DOHH2 (cell line): ENCODE data around the gene MLKL.

Experiments
- H3F3A ChIP-seq: fragments of 200-600 bp; sonication (generic), shearing (Covaris generic); 2 replicates; pipeline ENCODE4 v1.6.0; 2016; ENCODE audit warnings: antibody characterized with exemption, mild to moderate bottlenecking; ENCODE audit not compliant: control insufficient read depth, insufficient read depth
- H3K27ac ChIP-seq: fragments of 200-600 bp; sonication (generic); 2 replicates; pipeline ENCODE4 v1.5.1; 2014; ENCODE audit warnings: low read depth, mild to moderate bottlenecking, low read length, moderate library complexity
- H3K27me3 ChIP-seq: fragments of 200-600 bp; sonication (generic); 2 replicates; pipeline ENCODE4 v1.6.1; 2014; ENCODE audit warnings: mild to moderate bottlenecking, low read length, mixed read lengths; ENCODE audit not compliant: control insufficient read depth
- H3K36me3 ChIP-seq: fragments of 200-600 bp; sonication (generic); 2 replicates; pipeline ENCODE4 v1.6.1; 2014; ENCODE audit warnings: mild to moderate bottlenecking, low read length, moderate library complexity, mixed read lengths; ENCODE audit not compliant: control insufficient read depth
- H3K4me1 ChIP-seq: fragments of 200-600 bp; sonication (generic); 2 replicates; pipeline ENCODE4 v1.6.1; 2014; ENCODE audit warnings: mild to moderate bottlenecking, low read length, mixed read lengths; ENCODE audit not compliant: control insufficient read depth
- H3K4me2 ChIP-seq: fragments of 200-600 bp; sonication (generic); 2 replicates; pipeline ENCODE4 v1.6.0; 2014; ENCODE audit warnings: mild to moderate bottlenecking, low read length, moderate library complexity
- H3K4me3 ChIP-seq: fragments of 200-600 bp; sonication (generic); 2 replicates; pipeline ENCODE4 v1.5.1; 2014; ENCODE audit warnings: mild to moderate bottlenecking, low read length, mixed read lengths
- H3K79me2 ChIP-seq: fragments of 200-600 bp; sonication (generic); 2 replicates; pipeline ENCODE4 v1.6.1; 2014; ENCODE audit warnings: mild to moderate bottlenecking, low read length, mixed read lengths; ENCODE audit not compliant: control insufficient read depth
- H3K9me2 ChIP-seq: fragments of 200-600 bp; sonication (generic); replicated peaks from 2 replicates; pipeline ENCODE4 v1.6.1; 2014; ENCODE audit warnings: mild to moderate bottlenecking, low read length, mixed read lengths; ENCODE audit not compliant: control insufficient read depth
- H3K9me3 ChIP-seq: fragments of 200-600 bp; sonication (generic); 2 replicates; pipeline ENCODE4 v1.6.1; 2014; ENCODE audit warnings: antibody characterized with exemption, low read length, mixed read lengths; ENCODE audit not compliant: control insufficient read depth, insufficient read depth
- H4K20me1 ChIP-seq: fragments of 200-600 bp; sonication (generic); 2 replicates; pipeline ENCODE4 v1.6.0; 2014; ENCODE audit warnings: low read depth, mild to moderate bottlenecking, antibody characterized with exemption, low read length, moderate library complexity; ENCODE audit not compliant: control insufficient read depth, insufficient read depth
- EZH2phosphoT487 ChIP-seq: fragments of 200-600 bp; sonication (generic); IDR thresholded peaks from 2 replicates; pipeline ENCODE4 v1.6.1; 2017; ENCODE audit warnings: borderline replicate concordance, mild to moderate bottlenecking, antibody characterized with exemption, low read length, moderate library complexity, mixed read lengths
- TF ChIP-seq, protein P1 (sequence below): fragments of 200-600 bp; sonication (generic); IDR thresholded peaks from one replicate; pipeline ENCODE4 v1.5.1; 2014; ENCODE audit warnings: antibody characterized with exemption, mild to moderate bottlenecking, low read depth, low read length; ENCODE audit not compliant: poor library complexity, severe bottlenecking

Gene MLKL

DNA sequence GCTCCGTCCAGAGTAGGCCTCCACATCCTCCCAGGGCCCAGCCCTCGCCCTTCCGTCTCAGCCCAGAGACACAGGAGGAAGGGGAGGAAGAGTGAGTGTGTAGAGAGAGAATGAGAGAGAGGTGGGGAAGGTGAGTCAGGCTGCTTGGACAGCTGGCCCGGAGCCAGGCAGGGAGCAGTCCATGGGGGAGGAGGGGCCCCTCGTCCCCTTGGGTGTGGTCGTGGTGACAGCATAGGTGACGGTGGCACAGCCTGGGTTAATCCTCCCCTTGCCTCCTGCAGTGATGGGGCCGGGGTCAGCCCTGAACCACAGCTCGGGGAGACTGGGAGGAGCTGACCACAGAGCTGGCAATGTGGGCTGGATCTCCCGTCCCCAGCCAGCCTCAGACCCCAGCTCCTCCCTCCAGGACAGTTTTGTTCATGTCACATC lies 37.5 kb upstream of the MLKL start:
- no peak overlapping the region for H3K4me2 ChIP-seq
- H3F3A ChIP-seq, result no peaks in the 10 kb centered on the region

DNA sequence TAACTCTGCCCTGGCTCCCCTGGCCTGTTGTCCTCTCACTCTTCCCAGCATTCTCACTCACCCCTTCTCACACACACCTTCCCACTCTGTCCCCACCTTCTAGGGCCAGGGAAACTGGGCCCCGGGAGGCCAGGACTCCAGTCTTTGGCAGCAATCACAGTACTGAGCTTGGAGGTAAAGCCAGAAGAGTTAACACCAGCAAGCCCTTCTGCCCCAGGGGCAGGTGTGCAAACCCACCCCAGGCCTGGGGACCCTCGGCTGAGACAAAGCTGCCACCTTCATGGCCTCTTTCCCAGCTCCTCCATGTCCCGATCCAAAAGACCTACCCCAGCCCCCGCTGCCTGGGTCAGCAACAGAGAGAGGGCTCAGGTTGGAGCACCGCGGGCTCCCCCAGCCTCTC lies 36.9 kb upstream of the MLKL start:
- no peaks in the 10 kb centered on the region for H3K27me3 ChIP-seq

More for the DNA sequence above, 37.5 kb upstream of the MLKL start:
- Histone ChIP-seq H3K9me3 (no peaks in the 10 kb centered on the region), H4K20me1 (no peaks in the 10 kb centered on the region), H3K27me3 (no peaks in the 10 kb centered on the region), H3K79me2 (no peaks in the 10 kb centered on the region), H3K4me3 (no peak overlapping the region), H3K4me1 (no peaks in the 10 kb centered on the region), H3K36me3 (no peaks in the 10 kb centered on the region), H3K9me2 (no peaks in the 10 kb centered on the region), H3K27ac (no peak overlapping the region)
- TF ChIP-seq, protein P1, sequence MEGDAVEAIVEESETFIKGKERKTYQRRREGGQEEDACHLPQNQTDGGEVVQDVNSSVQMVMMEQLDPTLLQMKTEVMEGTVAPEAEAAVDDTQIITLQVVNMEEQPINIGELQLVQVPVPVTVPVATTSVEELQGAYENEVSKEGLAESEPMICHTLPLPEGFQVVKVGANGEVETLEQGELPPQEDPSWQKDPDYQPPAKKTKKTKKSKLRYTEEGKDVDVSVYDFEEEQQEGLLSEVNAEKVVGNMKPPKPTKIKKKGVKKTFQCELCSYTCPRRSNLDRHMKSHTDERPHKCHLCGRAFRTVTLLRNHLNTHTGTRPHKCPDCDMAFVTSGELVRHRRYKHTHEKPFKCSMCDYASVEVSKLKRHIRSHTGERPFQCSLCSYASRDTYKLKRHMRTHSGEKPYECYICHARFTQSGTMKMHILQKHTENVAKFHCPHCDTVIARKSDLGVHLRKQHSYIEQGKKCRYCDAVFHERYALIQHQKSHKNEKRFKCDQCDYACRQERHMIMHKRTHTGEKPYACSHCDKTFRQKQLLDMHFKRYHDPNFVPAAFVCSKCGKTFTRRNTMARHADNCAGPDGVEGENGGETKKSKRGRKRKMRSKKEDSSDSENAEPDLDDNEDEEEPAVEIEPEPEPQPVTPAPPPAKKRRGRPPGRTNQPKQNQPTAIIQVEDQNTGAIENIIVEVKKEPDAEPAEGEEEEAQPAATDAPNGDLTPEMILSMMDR, result no peak
- no peak for TF ChIP-seq EZH2phosphoT487

DNA sequence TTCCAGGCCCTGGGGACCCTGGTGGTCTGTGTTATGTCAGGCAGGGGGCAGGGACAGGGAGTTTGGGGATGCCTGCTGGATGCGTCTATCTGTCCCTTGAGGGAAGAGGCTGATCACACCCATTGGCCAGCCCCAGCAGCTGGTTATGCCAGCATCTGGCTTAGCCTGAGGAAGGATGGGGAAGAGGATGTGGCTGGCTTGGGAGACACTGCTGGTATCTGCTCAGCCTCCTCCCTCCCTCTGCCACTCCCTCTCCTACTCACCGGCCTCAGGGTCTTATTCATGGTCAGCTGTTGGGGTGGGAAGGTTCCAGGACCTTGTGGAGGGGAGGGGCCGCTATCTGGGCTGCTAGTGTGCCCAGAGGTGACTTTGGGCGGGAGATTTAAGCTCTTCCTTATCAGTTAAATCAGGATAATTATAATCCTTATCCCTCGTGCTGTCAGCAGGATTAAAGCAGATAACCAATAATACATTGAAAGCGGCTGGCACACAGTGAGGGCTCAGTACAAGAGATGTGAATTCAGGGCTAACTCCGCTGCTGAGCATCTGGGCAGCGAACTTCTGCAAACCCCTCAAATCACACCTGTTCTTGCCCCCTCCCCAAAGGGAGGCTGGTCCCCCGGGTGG lies 36.0 kb upstream of the MLKL start:
- TF ChIP-seq, protein P1, result no peak
- no peak for TF ChIP-seq EZH2phosphoT487
- no peaks in the 10 kb centered on the region for H3K79me2 ChIP-seq
- H3K4me2 ChIP-seq, result no peak overlapping the region
- no peaks in the 10 kb centered on the region for H3K4me1 ChIP-seq
- H3K36me3 ChIP-seq, result no peaks in the 10 kb centered on the region
- H3K27me3 ChIP-seq, result no peaks in the 10 kb centered on the region
- H3K27ac ChIP-seq, result no peak overlapping the region
- H4K20me1 ChIP-seq, result no peaks in the 10 kb centered on the region
- no peaks in the 10 kb centered on the region for H3K9me3 ChIP-seq
- H3F3A ChIP-seq, result no peaks in the 10 kb centered on the region
- H3K9me2 ChIP-seq, result no peaks in the 10 kb centered on the region
- no peak overlapping the region for H3K4me3 ChIP-seq

More for the DNA sequence above, 36.9 kb upstream of the MLKL start:
- no peaks in the 10 kb centered on the region for H3K79me2 ChIP-seq
- H3K9me3 ChIP-seq, result no peaks in the 10 kb centered on the region
- no peaks in the 10 kb centered on the region for H4K20me1 ChIP-seq
- H3K4me3 ChIP-seq, result no peak overlapping the region
- H3K4me2 ChIP-seq, result no peak overlapping the region
- no peaks in the 10 kb centered on the region for H3K9me2 ChIP-seq
- H3F3A ChIP-seq, result no peaks in the 10 kb centered on the region
- TF ChIP-seq EZH2phosphoT487, result no peak
- TF ChIP-seq, protein P1, result no peak
- no peaks in the 10 kb centered on the region for H3K4me1 ChIP-seq
- no peak overlapping the region for H3K27ac ChIP-seq
- H3K36me3 ChIP-seq, result no peaks in the 10 kb centered on the region
